GM19351 (cell line): ENCODE data around the gene CXCL3.

Experiments used
- ATAC-seq: cut with Tn5 transposase; IDR thresholded peaks from one replicate; pipeline ENCODE4 v1.9.1; 2021; ENCODE audit warnings: mild to moderate bottlenecking, moderate library complexity; ENCODE audit not compliant: unreplicated experiment

Gene CXCL3

DNA sequence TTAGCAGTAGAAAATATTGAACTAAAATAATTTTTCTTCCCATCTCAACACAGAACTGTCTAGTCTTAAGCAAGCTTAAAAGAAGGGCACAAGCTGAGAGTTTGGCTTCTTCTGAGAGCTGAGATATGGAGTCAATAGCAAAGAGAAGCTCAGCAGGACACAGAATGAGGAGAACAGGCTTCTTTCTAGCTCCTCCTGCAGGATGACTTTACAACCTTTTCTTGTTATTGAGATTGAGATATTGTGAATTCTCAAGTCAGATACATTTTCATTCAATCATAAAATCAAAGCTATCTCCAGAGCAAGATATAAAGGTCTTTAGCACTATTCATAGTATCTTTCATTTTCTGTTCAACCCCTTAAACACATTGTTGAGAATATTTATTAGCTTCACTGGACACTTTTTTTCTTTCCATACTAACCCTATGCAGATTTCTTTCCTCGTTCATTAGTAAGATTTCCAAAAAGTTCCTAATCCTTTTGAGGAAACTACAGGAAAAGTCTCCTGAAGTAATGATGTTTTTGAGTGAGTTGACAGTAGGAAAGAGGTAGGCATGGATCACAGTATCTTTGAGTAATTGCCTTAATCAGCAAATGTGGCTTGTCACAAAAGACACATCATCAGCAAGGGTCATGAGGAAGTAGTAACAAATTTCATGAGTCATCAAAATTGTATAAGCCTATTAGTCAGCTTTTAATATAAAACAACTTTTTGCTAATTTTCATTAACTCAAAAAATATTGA lies 17.8 kb upstream of the CXCL3 start:
- no peak for ATAC-seq

DNA sequence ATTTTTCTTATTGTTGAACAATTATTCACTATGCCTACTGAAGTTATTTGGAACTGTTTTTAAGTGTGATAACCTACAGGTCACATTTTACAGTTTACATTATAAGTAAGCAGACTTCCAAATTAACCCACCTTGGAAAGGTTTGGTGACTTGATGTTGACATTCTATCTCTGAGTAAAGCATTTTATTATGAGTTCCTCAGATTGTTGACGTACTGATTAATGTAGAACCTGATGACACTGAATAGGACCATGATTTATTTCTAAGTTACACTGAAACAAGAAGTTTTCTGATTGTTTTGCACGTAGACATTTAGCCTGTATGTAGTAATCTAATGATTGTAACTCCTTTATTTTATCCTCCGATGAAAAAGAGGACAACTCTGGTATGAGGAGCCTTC lies 17.0 kb upstream of the CXCL3 start:
- ATAC-seq = no peak

DNA sequence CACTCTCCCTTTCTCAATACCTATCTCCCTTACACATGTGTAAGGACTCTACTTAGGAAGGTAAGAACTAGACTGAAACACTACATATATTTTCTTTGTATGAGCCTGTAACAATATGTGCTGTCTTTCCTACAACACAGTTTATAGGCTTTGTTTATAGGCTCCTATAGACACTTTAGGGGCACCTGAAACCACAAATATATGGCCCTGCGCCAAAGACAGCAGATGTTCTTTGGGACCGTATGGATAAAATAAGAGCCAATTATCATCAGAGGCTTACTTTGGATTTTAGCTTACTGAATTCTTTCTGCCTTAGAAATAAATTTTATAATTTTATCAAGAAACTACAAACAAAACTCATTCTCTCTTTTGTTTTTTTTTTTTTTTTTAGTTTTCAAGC lies 16.6 kb upstream of the CXCL3 start:
- no peak for ATAC-seq

DNA sequence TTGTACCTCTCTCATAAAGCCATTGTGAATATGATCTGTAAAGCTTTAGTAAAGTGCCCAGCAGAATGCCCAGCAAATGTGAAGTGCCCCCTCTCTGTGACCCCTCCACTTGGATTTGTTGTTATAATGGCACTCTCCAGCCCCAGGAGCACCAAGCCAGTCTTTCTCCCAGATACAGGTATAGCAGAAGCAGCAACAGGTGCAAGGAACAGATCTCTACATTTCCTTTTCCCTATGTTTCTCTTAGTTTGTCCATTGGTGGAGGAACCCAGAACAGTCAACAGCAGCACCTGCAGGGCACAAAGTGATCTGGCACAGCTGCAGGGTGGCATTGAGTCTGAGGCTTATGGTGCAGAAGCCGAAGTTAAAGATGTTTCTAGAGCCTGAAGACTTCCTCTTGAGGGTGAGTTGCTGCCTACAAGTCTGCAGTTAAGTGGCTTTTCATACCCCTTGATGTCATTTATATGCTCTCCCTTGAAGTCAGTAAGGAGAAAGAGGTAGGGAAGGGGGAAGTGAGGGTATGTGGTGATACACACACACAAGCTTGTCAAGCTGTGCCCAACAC lies 16.1 kb upstream of the CXCL3 start:
- ATAC-seq = no peak

DNA sequence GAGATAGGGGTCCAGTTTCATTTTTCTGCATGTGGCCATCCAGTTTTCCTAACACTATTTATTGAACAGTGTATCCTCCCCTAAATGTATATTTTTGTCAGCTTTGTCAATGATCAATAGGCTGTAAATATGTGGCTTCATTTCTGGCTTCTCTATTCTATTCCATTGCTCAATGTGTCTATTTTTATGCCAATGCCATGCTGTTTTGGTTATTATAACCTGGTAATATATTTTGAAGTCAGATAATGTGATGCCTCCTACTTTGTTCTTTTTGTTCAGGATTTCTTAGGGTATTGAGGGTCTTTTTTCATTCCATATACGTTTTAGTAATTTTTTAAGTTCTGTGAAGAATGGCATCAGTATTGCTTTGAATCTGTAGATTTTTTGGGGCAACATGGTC lies 8.7 kb upstream of the CXCL3 start:
- ATAC-seq = no peak

DNA sequence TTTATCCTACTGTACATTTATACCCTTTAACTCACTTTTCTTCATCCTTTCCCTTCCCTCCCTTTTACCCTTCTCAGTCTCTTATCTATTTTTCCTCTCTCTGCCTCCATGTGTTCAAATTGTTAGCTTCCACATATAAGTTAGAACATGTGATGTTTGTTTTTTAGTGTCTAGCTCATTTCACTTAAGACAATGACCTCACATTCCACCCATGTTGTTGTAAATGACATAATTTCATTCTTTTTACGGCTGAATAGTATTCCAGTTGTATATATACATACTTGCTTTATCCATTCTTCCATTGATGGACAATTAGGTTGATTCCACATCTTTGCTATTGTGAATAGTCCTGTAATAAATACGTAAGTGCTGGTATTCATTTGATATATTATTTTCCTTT lies 7.3 kb upstream of the CXCL3 start:
- no peak for ATAC-seq

DNA sequence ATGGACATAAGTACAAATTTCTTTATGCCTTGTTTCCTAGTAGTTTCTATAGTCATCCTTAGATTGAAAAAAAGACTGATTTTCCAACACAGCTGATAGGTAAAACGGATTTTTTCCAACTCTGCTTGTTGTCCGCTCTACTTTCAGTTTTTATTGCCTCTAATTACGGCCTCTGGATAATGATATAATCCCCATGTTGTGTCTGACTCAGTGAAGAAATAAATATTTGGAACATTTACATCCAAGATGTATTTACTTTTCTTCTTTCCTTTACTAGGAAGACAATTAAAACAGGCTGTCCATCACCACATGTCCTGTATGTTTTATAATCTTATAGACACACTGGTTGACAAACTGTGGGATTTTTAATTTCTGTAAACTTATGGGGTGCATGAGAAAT lies 6.8 kb upstream of the CXCL3 start:
- no peak for ATAC-seq

DNA sequence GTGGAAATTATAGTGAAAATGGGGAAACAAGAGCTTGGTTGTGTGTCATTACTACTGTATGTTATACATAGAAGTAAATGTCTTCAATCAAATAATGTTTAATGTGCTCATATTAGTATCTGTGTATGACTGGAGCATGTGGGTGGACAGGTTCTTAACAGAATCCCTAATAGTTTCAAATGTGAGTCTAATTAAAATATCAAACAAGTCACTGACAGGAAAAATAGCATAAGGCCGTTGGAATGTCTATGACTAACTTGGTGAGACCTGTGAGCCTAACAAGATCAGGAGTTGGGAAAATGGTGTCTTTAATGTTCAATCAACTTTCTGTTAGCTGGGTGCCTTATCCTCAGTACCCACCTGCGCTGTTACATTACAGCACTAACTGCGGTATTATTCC lies 6.2 kb upstream of the CXCL3 start:
- ATAC-seq = no peak

DNA sequence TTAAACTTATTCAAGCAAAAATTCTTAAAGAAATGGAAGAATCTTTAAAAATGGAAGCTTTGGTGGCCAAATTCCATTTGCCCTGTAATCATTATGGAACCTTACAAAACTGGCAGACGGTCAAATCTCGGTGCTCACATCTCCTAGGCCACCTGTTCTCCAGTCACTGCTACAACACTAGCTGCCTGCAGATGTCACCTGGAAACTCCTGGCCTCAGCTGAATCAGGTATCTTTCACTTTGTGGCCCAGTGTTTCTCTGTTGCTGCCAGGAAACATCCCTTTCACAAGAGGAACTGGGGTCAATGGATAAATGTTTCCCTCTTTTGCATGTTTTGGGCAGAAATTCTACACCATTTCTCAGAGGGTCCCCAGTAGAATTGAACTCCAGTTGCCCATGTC lies 4.2 kb upstream of the CXCL3 start:
- no peak for ATAC-seq

DNA sequence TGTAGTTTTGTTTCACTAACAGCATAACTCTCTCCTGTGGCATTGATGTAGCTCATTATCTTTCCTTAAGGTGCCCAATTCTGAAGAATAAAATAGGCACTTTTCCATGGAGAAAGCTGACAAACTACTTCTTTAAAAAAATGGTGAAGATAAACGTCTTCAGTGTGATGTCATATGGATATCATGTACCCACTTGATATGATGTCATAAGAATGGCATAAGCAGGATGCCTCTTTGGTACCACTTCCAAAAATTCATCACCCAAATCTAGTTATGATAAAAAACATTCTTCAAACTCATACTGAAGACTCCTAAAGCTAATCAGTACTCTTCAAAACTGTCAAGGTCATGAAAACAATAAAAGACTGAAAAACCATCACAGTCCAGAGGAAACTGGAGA lies 2.9 kb upstream of the CXCL3 start:
- no peak for ATAC-seq

DNA sequence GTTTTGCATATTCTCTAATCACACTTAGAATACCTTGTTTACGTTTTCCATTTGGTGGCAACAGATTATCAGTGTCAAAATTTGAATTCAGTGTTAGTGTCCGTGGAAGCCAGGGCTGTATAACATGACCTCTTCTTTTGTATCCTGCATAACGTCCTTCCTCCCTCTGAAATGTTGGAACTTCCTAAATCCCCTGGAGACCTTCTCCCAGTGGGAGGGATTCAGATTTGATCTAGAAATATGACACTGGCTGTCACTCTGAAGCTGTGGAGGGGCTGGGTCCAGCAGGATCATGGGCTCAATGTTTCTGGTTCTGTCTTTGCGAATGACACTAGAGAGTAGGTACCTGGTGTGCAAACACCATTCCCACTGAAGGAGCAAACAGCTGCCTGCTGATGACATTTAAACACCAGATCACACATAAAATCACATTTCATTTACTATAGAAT lies 850 bp upstream of the CXCL3 start:
- ATAC-seq = peak; percentile 6

DNA sequence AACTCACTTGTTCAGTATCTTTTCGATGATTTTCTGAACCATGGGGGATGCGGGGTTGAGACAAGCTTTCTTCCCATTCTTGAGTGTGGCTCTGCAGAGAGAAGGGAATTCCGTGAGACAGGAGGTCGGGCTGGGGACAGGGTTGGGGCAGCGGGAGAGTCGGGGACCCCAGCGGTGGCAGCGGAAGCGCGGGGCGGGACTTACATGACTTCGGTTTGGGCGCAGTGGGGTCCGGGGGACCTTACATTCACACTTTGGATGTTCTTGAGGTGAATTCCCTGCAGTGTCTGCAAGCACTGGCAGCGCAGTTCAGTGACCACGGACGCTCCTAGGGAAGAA lies 434 bp downstream of the CXCL3 start:
- no peak for ATAC-seq

DNA sequence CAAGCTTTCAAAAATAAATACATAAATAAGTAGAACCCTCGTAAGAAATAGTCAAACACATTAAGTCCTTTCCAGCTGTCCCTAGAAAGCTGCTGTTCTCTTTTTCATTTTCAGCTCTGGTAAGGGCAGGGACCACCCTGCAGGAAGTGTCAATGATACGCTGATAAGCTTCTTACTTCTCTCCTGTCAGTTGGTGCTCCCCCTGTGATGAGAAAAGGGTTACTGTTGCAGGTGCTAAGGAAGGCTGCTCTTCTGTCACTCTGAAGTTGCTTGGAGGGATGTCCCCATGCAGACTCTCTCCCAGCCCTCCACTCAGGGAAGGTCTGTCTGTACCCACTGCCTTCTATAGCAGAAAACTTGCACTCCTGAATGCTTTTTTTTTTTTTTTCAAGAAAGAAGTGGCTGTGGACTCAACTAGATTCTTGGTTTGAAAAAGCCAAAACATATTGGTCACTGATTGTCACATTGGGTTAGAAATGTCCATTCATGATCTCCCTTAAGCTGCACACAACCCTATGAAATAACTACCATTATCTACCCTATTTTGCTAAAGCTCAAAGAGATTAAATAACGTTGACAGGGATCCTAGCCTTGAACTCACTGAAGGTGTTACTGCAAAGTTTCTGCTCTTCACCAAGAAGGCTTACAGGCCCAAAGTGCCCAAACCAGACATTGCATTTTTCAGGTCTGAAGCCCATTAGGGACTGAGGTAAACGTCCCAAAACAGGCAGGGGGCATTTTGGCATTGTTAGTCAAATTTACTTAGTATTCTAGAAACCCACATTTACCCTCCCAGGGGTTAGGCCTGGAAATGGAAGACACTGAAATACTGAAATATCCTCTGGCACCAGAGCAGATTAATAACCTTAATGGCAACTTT lies 1.2 kb downstream of the CXCL3 start:
- no peak for ATAC-seq

DNA sequence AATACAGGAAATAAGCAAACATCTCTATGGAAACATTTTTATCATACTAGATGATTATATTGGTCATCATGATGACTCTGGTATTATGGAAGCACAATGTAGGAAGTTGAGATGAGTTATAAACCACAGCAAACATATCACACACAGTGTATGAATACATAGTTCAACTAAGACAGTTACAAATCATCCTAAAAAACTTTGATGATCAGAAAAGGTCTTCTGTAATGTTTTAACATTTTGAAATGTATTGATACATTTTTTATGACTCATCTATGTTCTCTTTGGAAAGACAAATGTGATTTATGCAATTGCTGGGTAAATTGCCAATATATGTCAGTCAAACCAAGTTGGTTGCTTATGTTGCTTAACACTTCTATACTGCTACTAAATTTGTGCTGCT lies 4.8 kb downstream of the CXCL3 start:
- ATAC-seq = no peak

DNA sequence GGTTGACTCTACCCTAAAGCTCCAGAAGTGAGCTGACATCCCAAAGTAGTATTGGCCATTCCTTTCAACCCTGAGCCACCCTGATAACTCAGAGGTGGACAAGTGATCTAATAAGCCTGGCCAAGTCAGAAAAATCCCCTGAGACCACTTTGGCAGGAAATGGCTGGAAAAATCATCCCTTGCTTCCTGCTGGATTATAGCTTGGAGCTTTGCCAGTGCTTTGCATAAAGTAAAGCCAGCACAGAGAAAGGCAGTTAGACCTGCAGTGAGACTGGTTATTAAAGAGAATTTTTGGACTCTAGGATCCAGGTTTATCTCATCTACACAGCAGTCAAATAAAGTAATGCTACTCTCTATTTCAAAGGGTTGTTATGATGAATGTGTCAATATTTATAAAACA lies 6.4 kb downstream of the CXCL3 start:
- no peak for ATAC-seq

DNA sequence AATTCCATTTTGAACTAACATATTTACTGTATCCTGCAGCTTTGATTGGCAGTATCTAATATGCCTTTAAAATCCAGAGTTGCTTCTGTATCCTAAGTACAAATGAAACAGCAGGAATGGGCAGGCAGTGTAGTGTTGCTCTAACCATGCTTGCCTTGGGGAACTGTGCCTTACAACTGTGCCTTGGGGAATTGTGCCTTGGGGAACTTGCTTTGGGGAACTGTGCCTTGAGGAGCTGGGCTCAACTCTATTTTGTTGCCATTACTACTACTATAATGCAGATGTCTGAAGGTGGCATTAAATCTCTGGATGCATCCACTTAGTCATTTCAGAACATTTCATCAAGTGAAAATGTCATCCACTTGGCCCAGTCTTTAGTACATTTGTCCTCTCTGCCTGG lies 6.9 kb downstream of the CXCL3 start:
- no peak for ATAC-seq

DNA sequence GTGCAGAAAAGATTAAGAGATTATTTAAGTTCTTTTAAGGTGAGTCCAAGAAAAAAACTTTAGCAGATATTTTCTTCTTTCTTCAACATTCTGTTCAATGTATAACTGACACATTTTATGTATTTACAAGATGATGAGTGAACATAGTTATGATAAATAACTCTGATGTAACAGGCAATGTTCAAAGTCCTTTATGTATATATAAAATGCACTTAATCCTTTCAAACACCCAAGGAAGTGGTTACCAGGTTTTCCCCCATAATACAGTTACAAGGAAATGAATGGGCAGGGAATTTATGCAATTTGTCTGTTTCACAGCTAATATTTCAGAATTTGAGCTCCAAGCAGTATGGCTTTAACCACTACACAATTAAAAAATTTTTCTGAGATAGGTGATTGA lies 8.2 kb downstream of the CXCL3 start:
- ATAC-seq = no peak

DNA sequence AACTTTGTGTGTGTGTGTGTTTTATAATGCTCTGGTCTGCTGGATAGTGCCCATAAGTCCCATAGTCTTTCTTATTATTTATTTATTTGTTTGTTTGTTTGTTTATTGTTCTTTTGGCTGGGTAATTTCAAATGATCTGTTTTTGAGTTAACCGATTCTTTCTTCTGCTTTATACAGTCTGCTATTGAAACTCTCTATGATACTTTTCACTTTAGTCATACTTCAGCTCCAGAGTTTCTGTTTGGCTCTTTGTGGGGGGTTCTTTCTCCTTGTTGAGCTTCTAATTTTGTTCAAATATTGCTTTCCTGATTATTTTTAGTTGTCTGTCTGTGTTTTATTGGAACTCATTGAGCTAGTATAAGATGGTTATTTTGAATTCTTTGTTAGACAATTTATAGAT lies 10.0 kb downstream of the CXCL3 start:
- no peak for ATAC-seq

DNA sequence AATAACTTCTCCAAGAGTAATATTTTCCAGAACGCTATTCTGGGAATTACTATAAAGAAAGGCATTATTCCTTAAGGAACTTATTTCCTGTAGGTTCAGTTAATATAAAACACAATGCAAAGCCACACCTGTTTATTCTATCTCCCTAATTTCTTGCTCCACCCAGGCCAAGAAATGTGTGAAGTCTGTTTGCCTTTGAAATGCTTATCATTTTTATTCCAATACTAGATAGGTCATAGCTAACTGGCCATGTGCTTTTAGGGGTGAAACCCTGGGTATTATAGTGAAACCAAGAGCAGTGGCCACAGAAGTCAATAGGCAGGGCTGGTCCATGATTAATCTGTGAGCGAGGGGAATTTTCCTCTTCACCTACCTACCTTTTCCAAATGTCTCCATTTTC lies 14.8 kb downstream of the CXCL3 start:
- no peak for ATAC-seq

DNA sequence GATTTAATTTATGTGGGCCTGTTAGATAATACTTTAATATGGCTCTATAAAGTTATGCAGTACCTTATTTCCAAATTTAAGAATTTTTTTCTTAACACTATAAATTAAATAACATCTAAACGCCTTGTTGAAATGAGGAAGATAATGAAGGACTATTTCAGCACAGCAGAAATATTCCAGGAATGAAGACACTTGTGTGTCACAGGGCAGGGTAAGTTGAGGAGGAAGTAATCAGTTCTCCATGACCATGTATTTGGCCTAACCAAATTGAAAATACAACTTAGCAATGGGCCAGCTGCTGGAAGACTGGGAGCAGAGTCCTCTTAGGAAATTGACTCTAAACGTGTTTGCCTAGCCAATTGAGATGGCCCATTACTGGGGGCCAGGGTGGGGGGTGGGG lies 16.9 kb downstream of the CXCL3 start:
- no peak for ATAC-seq

DNA sequence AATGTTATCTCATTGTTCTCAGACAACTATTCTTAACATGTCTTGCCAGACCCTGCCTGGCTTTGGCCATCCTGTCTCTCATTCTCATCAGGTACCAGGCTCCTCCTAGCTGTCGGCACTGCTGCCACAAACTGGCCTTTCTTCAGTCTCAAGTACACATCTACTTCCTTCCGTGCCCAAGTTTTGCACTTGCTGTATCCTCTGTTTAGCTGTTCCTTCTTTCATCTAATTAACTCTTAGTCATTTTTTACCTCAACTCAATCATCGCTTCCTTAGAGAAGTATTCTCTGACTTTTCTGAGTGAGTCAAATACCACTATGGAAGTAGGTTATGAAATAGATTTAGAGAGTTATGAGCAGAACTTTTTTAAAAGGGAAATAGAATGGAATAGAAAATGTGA lies 19.7 kb downstream of the CXCL3 start:
- no peak for ATAC-seq

DNA sequence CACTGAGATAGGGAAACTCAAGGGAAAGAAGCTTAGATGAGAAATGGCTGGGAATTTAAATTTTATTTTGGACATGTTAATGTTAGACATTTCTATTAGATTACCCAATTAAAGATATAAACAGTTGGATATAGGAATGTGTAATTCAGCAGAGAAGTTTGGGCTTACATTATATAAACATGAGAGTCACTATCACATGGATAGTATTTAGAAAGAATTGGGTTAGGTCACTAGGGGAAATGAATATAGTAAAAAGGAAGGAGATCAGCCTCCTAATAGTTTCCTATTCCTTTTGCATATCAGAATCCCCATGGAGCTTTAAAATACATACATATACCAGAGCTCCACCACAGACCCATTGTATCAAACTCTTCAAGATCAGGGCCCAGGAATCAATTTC lies 20.4 kb downstream of the CXCL3 start:
- ATAC-seq = no peak
